PFSK-1 (cell line): ENCODE results near the gene USP24.

Experiments used
- FOXP2 ChIP-seq: optimal IDR thresholded peaks from 2 replicates; pipeline ENCODE3; 2011; ENCODE audit warnings: borderline replicate concordance, control low read depth, inconsistent platforms; ENCODE audit not compliant: insufficient read depth; ENCODE audit errors: extremely low read length, extremely low read depth
- POLR2AphosphoS5 ChIP-seq: IDR thresholded peaks from 2 replicates; pipeline ENCODE4 v1.6.1; 2012; ENCODE audit warnings: low read depth, mild to moderate bottlenecking, control low read depth, low read length, moderate library complexity
- REST ChIP-seq, 2 experiments: IDR thresholded peaks; 2 replicates each; pipeline versions ENCODE4 v1.6.1 to v1.8.0; 2011 to 2012; ENCODE audit warnings: low read depth in 2 of 2, low read length in 2 of 2, control low read depth in 1 of 2, inconsistent platforms in 1 of 2, mild to moderate bottlenecking in 1 of 2, moderate library complexity in 1 of 2; ENCODE audit not compliant: insufficient read depth in 1 of 2
- SIN3A ChIP-seq: IDR thresholded peaks from 2 replicates; pipeline ENCODE4 v1.6.1; 2012; ENCODE audit warnings: mild to moderate bottlenecking, low read length, moderate library complexity, borderline replicate concordance; ENCODE audit not compliant: insufficient read depth
- TAF1 ChIP-seq: IDR thresholded peaks from 2 replicates; pipeline ENCODE4 v1.6.1; 2012; ENCODE audit warnings: low read length, control low read depth, borderline replicate concordance; ENCODE audit not compliant: insufficient read depth

Gene USP24

GRCh38 chr1:55048453-55049270, 166.5 kb downstream of the USP24 start:
- TF ChIP-seq TAF1 (no peak), SIN3A (no peak), FOXP2 (no peak), REST (IDR thresholded peaks at IDR 0.05; ENCODE audit: insufficient read depth in 1 of 2, low read depth in 2 of 2, low read length in 2 of 2) (no peak), POLR2AphosphoS5 (no peak)

- TF ChIP-seq FOXP2: no peak
- no peak for TF ChIP-seq SIN3A
- TF ChIP-seq TAF1: no peak
- no peak for TF ChIP-seq REST (IDR thresholded peaks at IDR 0.05; ENCODE audit: insufficient read depth in 1 of 2, low read depth in 2 of 2, low read length in 2 of 2)
- no peak for TF ChIP-seq POLR2AphosphoS5
These were observed 167.6 kb downstream of the USP24 start for GRCh38 chr1:55047611-55048010.

- no peak for TF ChIP-seq POLR2AphosphoS5
- no peak for TF ChIP-seq FOXP2
- TF ChIP-seq SIN3A: no peak
These were observed 168.3 kb downstream of the USP24 start for GRCh38 chr1:55046871-55047270.

- TF ChIP-seq TAF1 (no peak), REST (IDR thresholded peaks at IDR 0.05; ENCODE audit: insufficient read depth in 1 of 2, low read depth in 2 of 2, low read length in 2 of 2) (no peak), POLR2AphosphoS5 (no peak), SIN3A (no peak), FOXP2 (no peak)
These were observed 169.7 kb downstream of the USP24 start for GRCh38 chr1:55045430-55045829.

- no peak for TF ChIP-seq TAF1
- TF ChIP-seq REST (IDR thresholded peaks at IDR 0.05; ENCODE audit: insufficient read depth in 1 of 2, low read depth in 2 of 2, low read length in 2 of 2): no peak
- no peak for TF ChIP-seq SIN3A
- TF ChIP-seq FOXP2: no peak
- no peak for TF ChIP-seq POLR2AphosphoS5
These were observed 170.4 kb downstream of the USP24 start for GRCh38 chr1:55044617-55045397.
